HG03457 (cell line): ENCODE results near the gene ITPRIP.

Experiments used
- ATAC-seq: cut with Tn5 transposase; IDR thresholded peaks from one replicate; pipeline ENCODE4 v1.9.1; 2021; ENCODE audit warnings: moderate number of reproducible peaks; ENCODE audit not compliant: unreplicated experiment

The ITPRIP gene

GRCh38 chr10:104288355-104288754 lies 49.9 kb downstream of the ITPRIP start:
- no peak for ATAC-seq

GRCh38 chr10:104286939-104287338 lies 51.3 kb downstream of the ITPRIP start:
- no peak for ATAC-seq

GRCh38 chr10:104284846-104285245 lies 53.4 kb downstream of the ITPRIP start:
- ATAC-seq: no peak

- ATAC-seq: no peak
Measured at GRCh38 chr10:104281694-104282093, 56.6 kb downstream of the ITPRIP start.

- ATAC-seq: no peak
Measured at GRCh38 chr10:104279550-104280259, 58.6 kb downstream of the ITPRIP start.

- no peak for ATAC-seq
Measured at GRCh38 chr10:104277785-104278184, 60.5 kb downstream of the ITPRIP start.

GRCh38 chr10:104276192-104276591 lies 62.1 kb downstream of the ITPRIP start:
- no peak for ATAC-seq

- ATAC-seq: no peak
Measured at GRCh38 chr10:104274762-104275721, 63.2 kb downstream of the ITPRIP start.

- no peak for ATAC-seq
Measured at GRCh38 chr10:104273899-104274575, 64.2 kb downstream of the ITPRIP start.

GRCh38 chr10:104273286-104273685 lies 65.0 kb downstream of the ITPRIP start:
- ATAC-seq: no peak

GRCh38 chr10:104268713-104269645 lies 69.3 kb downstream of the ITPRIP start, which contains the start of gene GSTO2:
TSS of gene GSTO2 (plus strand) at chr10:104269184. CDS start at chr10:104274916, 5,732 bp downstream.
- peak; percentile 98 for ATAC-seq

- no peak for ATAC-seq
Measured at GRCh38 chr10:104268405-104268712, 69.9 kb downstream of the ITPRIP start.

- ATAC-seq: no peak
Measured at GRCh38 chr10:104267721-104268404, 70.4 kb downstream of the ITPRIP start.

- ATAC-seq: no peak
Measured at GRCh38 chr10:104264783-104265182, 73.5 kb downstream of the ITPRIP start.

GRCh38 chr10:104262055-104262454 lies 76.2 kb downstream of the ITPRIP start:
- no peak for ATAC-seq

- no peak for ATAC-seq
Measured at GRCh38 chr10:104260775-104261115, 77.5 kb downstream of the ITPRIP start.

- no peak for ATAC-seq
Measured at GRCh38 chr10:104259999-104260774, 78.1 kb downstream of the ITPRIP start.
